Lung (tissue), 12 donors: ENCODE results near the gene RBM24. TPM values are rescaled to one million over a fixed set of nuclear protein-coding genes. Genes with fewer than 3 reads are reported as not detected.
"Not testable (repeated sequence)": the region's sequence is repeated elsewhere in the genome, so short reads cannot be mapped to it uniquely, and the experiment has no call there.

Source experiments
- ATAC-seq: fragments of 200-7000 bp; cut with Tn5 transposase; one replicate; pipeline ENCODE4 v1.9.1; 2020; ENCODE audit warnings: moderate number of reproducible peaks; ENCODE audit not compliant: insufficient read depth, low FRiP score
- DNase-seq, 3 donors: peaks; one replicate each; pipeline ENCODE4 v3.0.0-alpha.2; 2013 to 2017
- H3K27ac ChIP-seq, 2 donors: one replicate each; pipeline ENCODE4 v1.5.1; 2013; ENCODE audit warnings: mild to moderate bottlenecking in 2 of 2, moderate library complexity in 2 of 2, control low read depth in 1 of 2, inconsistent platforms in 1 of 2, low read depth in 1 of 2, low read length in 1 of 2
- H3K27me3 ChIP-seq, 3 donors: one replicate each; pipeline ENCODE4 v1.5.1; 2013; ENCODE audit warnings: low read length in 2 of 3; ENCODE audit not compliant: control insufficient read depth in 3 of 3, insufficient read depth in 3 of 3
- H3K36me3 ChIP-seq, 4 donors: one replicate each; pipeline ENCODE4 v1.5.1; 2013; ENCODE audit warnings: low read length in 4 of 4, mild to moderate bottlenecking in 1 of 4, moderate library complexity in 1 of 4; ENCODE audit not compliant: control insufficient read depth in 4 of 4, insufficient read depth in 4 of 4
- H3K4me1 ChIP-seq, 5 donors: one replicate each; pipeline ENCODE4 v1.5.1; 2013; ENCODE audit warnings: low read length in 5 of 5, mild to moderate bottlenecking in 2 of 5, moderate library complexity in 1 of 5; ENCODE audit not compliant: control insufficient read depth in 5 of 5, insufficient read depth in 5 of 5
- H3K4me3 ChIP-seq: one replicate; pipeline ENCODE4 v1.5.1; 2013; ENCODE audit warnings: mild to moderate bottlenecking, control low read depth, moderate library complexity
- H3K9ac ChIP-seq, 2 donors: one replicate each; pipeline ENCODE4 v1.5.1; 2013; ENCODE audit warnings: low read length in 2 of 2, control low read depth in 1 of 2; ENCODE audit not compliant: insufficient read depth in 1 of 2
- H3K9me3 ChIP-seq, 4 donors: one replicate each; pipeline ENCODE4 v1.5.1; 2013; ENCODE audit warnings: low read length in 3 of 4, mild to moderate bottlenecking in 1 of 4, moderate library complexity in 1 of 4; ENCODE audit not compliant: control insufficient read depth in 4 of 4, insufficient read depth in 3 of 4
- WGBS, 2 donors: extraction: QIAGEN DNeasy Blood & Tissue Kit; methylation state at CpG; one replicate each; pipeline ENCODE4 v1.1.7; 2013; 5-methylcytosine and 5-hydroxymethylcytosine counted together
- polyA plus RNA-seq, 2 donors: library from polyadenylated mRNA; stranded (reverse); fragments of 200-250 nt; gene quantifications; one replicate each; pipeline ENCODE4 v1.2.1, GENCODE V29; 2013
- total RNA-seq, 2 donors: library from RNA; depleted of rRNA in 1 of 2; stranded (reverse); fragments of >200 nt in 1 of 2; gene quantifications; one replicate each; pipeline ENCODE4 v1.2.1, GENCODE V29; 2014 to 2021
- TF ChIP-seq, protein P1 (sequence below): IDR thresholded peaks from 2 replicates; pipeline ENCODE4 v1.5.1; 2012; ENCODE audit warnings: mild to moderate bottlenecking; ENCODE audit errors: control extremely low read depth, extremely low read depth
- donor health status: control.
- donor health status: control.
- donor health status: Bipolar disorder and iron deficiency.
- donor health status: healthy.
- donor health status: DM: yes; HTN: yes; CAD: no.

The RBM24 gene
- total and polyA plus RNA-seq, 4 donors, result 1.1 to 3.0 (median 1.8) TPM

GRCh38 chr6:17305219-17306001 lies 24.2 kb downstream of the RBM24 start:
- Histone ChIP-seq H3K4me3 (no peak overlapping the region), H3K36me3 (no peaks in the 10 kb centered on the region), H3K4me1 (peaks cover 0 to 12% (median 0%) of the 10 kb centered on the region in 5 donors), H3K27ac (no peak overlapping the region), H3K27me3 (no peaks in the 10 kb centered on the region), H3K9ac (no peak overlapping the region), H3K9me3 (no peaks in the 10 kb centered on the region)
- DNase-seq, result peak; percentile 50 to 85 (median 84)
- ATAC-seq, result no peak
- 40 to 44% methylated on average over 10 of the region's 10 CpGs for WGBS, 2 donors
- TF ChIP-seq, protein P1, sequence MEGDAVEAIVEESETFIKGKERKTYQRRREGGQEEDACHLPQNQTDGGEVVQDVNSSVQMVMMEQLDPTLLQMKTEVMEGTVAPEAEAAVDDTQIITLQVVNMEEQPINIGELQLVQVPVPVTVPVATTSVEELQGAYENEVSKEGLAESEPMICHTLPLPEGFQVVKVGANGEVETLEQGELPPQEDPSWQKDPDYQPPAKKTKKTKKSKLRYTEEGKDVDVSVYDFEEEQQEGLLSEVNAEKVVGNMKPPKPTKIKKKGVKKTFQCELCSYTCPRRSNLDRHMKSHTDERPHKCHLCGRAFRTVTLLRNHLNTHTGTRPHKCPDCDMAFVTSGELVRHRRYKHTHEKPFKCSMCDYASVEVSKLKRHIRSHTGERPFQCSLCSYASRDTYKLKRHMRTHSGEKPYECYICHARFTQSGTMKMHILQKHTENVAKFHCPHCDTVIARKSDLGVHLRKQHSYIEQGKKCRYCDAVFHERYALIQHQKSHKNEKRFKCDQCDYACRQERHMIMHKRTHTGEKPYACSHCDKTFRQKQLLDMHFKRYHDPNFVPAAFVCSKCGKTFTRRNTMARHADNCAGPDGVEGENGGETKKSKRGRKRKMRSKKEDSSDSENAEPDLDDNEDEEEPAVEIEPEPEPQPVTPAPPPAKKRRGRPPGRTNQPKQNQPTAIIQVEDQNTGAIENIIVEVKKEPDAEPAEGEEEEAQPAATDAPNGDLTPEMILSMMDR, result no peak

GRCh38 chr6:17311595-17312311 lies 30.6 kb downstream of the RBM24 start:
- no peak for ATAC-seq
- peak in 1 of 3 donors; percentile 32 for DNase-seq
- Histone ChIP-seq H3K4me1 (no peaks in the 10 kb centered on the region), H3K36me3 (no peaks in the 10 kb centered on the region), H3K27me3 (no peaks in the 10 kb centered on the region), H3K4me3 (no peak overlapping the region), H3K9me3 (no peaks in the 10 kb centered on the region), H3K27ac (peak overlapping the region in 1 of 2 donors; percentile 71), H3K9ac (no peak overlapping the region)
- WGBS, 2 donors, result 76 to 87% methylated on average over 12 of the region's 12 CpGs
- TF ChIP-seq, protein P1, result no peak

GRCh38 chr6:17313238-17313637 lies 32.1 kb downstream of the RBM24 start:
- DNase-seq, H3K27ac ChIP-seq, H3K4me1 ChIP-seq, H3K4me3 ChIP-seq, H3K36me3 ChIP-seq, H3K9me3 ChIP-seq, H3K27me3 ChIP-seq, ATAC-seq, H3K9ac ChIP-seq: not testable (repeated sequence)
- 96 to 98% methylated on average over 7 of the region's 7 CpGs for WGBS, 2 donors

GRCh38 chr6:17313971-17314370 lies 32.8 kb downstream of the RBM24 start:
- H3K9me3 ChIP-seq, result no peaks in the 10 kb centered on the region
- DNase-seq (no peak), ATAC-seq (no peak)
- WGBS, 2 donors, result 92 to 96% methylated on average over 6 of the region's 6 CpGs
- TF ChIP-seq, protein P1, result no peak
- no peak overlapping the region for H3K27ac ChIP-seq
- H3K9ac ChIP-seq, result no peak overlapping the region
- H3K4me1 ChIP-seq, result no peaks in the 10 kb centered on the region
- H3K4me3 ChIP-seq, result no peak overlapping the region
- H3K36me3 ChIP-seq, result no peaks in the 10 kb centered on the region
- H3K27me3 ChIP-seq, result no peaks in the 10 kb centered on the region
